Right ventricle myocardium inferior (tissue), 1 donor: ENCODE data around the gene CLK1. TPM values are rescaled to one million over a fixed set of nuclear protein-coding genes. Genes with fewer than 3 reads are reported as not detected.
"Not testable (repeated sequence)": the region's sequence is repeated elsewhere in the genome, so short reads cannot be mapped to it uniquely, and the experiment has no call there.

Experiments
- ATAC-seq: fragments of 200-7000 bp; cut with Tn5 transposase; one replicate; pipeline ENCODE4 v1.9.1; 2020; ENCODE audit warnings: mild to moderate bottlenecking, moderate library complexity
- DNase-seq: peaks from one replicate; pipeline ENCODE4 v3.0.0; 2021; ENCODE audit errors: missing footprints
- intact Hi-C: fragments of 100-400 bp; cut with DNase I; formaldehyde crosslinking; loops from one replicate; pipeline ENCODE4 v1.11.0; 2022
- long read RNA-seq: library from polyadenylated mRNA; unstranded; transcript quantifications from one replicate; pipeline ENCODE4 v2.0.0, GENCODE V29; 2021
- total RNA-seq: library from RNA; stranded (reverse); fragmentation: NEBNext Ultra II Directional; extraction: Animal tissue kit (Norgen Biotek cat#: 25700); gene quantifications from one replicate; pipeline ENCODE4 v1.2.1, GENCODE V29; 2021
- donor health status: DM: no; HTN: yes; CAD: no; lungs with severe emphysema.

CLK1 gene
- 46.3 TPM for total RNA-seq
- long read RNA-seq, partial matches to known transcripts = 0 of 12 reads
- long read RNA-seq, other reads (novel, unspliced or antisense) = 0 of 12 reads

DNA sequence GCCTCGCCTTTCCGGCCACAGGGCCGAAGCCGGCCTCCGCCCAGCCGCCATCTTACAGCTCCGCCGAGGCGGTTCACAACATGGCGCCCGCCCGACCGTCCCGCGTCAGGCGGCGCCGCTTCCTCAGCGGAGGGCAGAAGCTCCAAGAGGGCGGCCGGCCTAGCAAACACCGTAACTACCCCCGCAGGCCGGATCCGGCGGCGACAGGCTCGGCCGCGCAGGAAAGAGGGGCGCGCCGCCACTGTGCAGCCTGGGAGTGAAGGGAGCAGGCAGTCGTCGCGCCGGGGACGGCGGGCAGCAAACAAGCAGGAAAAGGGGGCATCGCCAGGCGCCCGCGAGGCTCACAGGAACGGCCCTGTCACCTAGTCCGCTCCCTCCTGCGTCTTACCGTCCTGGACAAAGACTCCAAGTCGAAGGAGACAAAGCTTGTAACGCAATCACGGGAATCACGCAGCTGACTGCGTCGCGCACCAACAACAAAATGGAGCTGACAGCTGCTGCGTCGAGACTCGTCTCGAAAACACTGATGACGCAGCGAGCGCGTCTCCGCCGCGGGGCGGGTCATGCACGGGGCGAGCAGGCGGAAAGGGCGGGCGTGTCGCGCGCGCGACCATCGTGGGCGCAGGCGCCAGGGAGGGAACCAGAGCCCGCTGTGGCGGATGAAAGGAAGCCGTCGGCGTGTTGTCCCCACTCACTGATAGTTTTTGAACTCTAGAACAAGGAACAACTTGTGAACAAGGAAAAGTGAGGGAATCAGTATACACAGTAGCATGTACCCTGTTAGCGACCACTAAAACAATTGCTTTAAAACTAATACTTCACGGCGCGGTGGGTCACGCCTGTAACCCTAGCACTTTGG, at the start of gene CLK1:
Gene CLK1, minus strand, starts transcription at position 483 of the 859 bp plus-strand sequence. CDS start 2,796 bp downstream, outside the sequence.
- intact Hi-C loops = loop anchor here (2.0 to 5.0 kb wide), 3 partner anchors 24 to 152 kb away; partner anchors contain the start of genes BZW1, NIF3L1 and PPIL3
- DNase-seq = peak; percentile 99
- peak; percentile 96 for ATAC-seq

DNA sequence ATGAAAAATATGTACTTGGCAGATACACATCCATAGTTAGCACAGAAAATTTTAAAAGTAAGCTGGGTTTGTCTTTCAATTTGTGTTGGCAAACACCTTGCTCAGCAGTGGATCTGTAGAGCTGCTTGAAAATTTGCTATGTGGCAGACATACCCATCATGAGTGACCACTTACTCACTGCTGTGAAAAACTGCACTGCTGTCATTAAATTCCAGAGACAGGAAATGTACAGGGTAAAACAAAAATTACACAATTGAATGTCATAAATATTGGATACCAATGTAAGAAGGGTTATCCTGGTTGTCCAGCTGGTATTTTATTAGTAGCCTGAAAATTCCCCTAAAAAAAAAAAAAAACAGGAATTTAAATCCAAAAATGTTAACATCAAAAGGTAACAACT, 49.2 kb upstream of the CLK1 start:
- DNase-seq = no peak
- ATAC-seq = no peak
- intact Hi-C loops = no loop called here

DNA sequence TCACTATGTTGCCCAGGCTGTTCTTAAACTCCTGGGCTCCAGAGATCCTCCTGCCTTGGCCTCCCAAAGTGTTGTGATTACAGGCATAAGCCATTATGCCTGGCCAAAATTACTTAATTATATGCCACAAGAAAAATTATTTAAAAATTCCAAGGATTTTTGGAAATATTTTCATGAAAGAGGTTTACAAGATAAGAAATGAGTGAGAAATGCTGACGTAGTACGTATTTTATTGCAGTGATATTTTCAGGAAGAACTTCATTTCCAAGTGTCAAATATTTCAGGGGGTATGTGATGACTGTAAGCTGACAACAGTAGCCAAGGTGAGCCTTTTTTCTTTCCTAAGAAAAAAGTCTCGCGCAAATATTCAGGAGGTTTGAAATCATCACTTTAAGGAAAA, 45.5 kb upstream of the CLK1 start:
- DNase-seq = no peak
- ATAC-seq = no peak
- intact Hi-C loops = no loop called here

DNA sequence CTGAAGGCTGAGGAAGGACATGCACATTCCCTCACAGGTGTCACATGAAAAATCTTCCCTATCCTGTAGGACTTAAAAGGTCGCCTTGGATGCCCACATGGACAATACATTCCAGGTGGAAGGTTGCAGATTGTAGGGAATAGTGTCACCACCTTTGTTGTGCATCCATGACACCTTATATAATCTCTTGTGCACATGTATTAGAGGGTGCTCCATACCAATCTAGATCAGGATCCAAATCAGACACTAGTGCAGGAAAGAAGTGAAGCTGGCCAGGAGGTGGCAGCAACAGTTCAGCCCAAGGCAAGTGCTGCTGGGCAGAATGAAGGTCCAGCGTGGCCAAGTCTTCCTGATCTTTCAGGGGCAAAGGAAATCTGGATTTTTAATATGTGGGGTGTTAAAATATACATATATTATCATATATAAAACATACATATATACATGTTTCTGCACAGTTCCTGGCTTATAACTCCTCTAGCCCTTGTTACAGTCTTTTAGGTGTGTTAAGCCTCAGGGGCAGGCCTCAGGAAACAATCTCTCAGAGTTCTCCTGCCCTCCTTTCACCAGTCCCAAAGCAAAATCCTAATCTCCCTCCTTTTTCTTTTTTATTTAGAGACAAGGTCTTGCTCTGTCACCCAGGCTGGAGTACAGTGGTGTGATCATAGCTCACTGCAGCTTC, 41.3 kb upstream of the CLK1 start:
- ATAC-seq = peak; percentile 72
- intact Hi-C loops = loop anchor here (1.0 to 2.0 kb wide), 2 partner anchors 164 to 271 kb away; no protein-coding TSS in a partner anchor

DNA sequence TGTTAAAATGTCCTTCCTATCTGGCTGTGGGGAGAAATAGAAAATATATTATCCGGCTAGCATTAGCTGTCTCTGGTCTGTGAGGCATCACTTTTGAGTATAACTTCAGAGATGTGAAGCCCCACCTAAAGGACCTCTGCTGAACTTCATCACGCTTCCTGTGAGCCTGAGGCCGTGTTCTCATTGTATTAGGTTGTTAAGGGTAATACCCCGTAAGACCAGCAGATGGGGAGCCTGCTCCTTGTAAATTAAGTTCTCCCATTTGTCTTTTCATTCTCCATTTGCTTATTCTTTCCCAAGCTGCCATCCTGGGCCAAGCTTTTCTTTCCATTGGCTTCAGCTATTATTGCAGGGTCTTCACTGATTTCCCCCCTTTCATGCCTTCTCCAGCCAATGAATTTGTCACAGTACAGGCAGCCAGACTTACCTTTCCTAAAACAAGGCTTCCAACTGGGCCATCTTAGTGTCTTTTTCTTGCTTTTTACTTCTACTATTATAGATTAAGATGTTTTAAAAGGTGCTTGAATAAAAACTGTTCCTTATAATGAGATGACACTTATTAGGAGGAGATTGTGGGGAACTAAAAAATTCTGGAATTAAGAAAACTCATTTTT, 37.1 kb upstream of the CLK1 start:
- DNase-seq (no peak), ATAC-seq (peak; percentile 78)
- intact Hi-C loops = no loop called here

More for the DNA sequence above, 41.3 kb upstream of the CLK1 start:
- DNase-seq = peak; percentile 77

DNA sequence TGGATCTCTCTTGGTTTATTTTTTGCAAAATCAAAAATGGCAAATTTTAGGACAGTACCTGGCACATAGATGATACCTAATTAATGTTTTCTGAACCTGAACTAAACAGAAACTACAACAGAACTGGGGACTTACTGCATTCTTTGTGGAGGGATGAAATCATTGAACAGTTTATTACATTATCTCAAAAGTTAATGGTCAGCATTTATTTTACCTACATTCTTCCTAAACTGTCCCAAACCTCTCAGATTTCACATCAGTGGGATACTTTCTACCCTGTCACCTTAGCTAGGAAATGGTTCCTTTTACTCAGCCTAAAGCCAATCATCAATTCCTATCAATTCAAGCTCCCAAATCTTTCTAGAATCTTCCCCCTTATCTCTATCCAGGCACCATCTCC, 35.0 kb upstream of the CLK1 start:
- ATAC-seq (no peak), DNase-seq (no peak)
- intact Hi-C loops = no loop called here

DNA sequence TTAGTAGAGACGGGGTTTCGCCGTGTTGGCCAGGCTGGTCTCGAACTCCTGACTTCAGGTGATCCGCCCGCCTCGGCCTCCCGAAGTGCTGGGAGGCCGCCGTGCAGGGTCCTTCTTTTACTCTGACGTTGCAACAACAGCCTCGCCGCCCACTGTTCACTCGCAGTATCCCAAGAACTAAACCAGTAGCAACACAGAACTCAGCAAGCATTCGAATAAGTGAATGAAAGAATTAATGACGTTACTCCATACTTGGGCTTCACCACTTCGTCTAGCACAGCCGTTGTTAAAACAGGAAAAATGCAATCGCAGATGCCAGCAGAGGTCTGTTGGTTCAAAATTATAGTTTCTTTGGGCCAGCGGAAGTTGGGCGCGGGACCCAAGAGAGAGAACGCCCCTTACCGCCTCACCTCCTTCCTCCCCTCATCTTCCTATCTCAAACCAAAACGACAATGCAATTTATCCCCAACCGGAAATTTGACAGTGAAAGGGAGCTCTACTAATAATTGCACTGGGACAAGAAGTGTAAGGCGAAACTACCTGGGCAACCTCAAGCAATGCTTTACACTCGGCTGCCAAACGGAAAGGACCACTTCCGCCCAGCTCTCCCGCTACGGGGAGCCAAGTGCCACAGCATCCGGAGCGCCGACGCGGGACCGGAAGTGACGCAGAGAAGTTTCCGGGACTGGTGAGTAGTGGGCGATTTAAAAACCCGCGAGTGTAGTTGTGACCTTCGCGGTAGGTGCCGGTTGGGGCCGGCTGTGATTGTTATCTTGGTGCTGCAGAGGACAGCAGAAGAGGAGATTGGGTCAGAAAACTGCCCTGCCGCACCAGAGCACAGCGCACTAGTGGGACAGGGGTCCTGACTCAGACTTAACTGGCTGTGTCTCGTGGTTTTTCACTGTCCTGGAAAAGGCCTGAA, 24.5 kb upstream of the CLK1 start, which contains the start of the genes NIF3L1 and PPIL3:
Gene NIF3L1, plus strand, starts transcription at position 668 of the 922 bp plus-strand sequence. CDS start 2,573 bp downstream, outside the sequence.
Gene PPIL3, minus strand, starts transcription at position 374 of the 922 bp plus-strand sequence. CDS start 1,462 bp downstream, outside the sequence.
- DNase-seq = peak; percentile 98
- peak; percentile 97 for ATAC-seq
- intact Hi-C loops = loop anchor here (2.0 kb wide), 1 partner anchor 24 kb away; the partner anchor contains the start of gene CLK1

DNA sequence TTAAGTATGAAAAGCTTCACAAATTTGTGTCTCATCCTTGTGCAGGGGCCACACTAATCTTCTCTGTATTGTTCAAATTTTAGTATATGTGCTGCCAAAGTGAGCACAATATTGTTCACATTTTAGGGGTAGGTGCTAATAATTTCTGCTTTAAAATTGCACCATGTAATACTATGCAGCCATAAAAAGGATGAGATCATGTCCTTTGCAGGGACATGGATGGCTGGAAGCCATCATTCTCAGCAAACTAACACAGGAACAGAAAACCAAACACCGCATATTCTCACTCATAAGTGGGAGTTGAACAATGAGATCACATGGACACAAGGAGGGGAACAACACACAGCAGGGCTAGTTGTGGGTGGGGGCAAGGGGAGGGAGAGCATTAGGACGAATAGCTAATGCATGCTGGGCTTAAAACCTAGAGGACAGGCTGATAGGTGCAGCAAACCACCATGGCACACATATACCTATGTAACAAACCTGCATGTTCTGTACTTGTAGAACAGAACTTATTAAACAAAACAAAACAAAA, 17.3 kb upstream of the CLK1 start:
- DNase-seq, intact Hi-C loops, ATAC-seq: not testable (repeated sequence)

DNA sequence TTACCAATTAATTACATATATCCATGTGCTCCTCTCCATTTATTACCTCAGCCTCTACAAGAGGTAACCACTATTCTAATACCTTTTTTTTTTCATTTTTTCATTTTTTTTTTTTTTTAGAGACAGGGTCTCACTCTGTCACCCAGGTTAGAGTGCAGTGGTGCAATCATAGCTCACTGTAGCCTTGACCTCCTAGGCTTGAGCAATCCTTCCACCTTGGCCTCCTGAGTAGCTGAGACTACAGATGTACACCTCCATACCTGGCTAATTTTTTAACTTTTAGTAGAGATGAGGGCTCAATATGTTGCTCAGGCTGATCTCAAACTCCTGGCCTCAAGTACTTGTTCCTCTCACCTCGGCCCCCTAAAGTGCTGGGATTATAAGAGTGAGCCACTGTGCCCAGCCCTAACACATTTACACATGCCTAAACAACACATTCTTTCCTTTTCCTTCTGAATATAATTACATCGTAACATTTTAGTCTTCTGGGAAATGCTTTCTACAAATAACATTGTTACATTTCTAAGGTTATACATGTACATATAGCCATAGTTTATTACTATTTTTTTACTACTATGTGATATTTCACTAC, 13.9 kb upstream of the CLK1 start:
- ATAC-seq (no peak), DNase-seq (no peak)
- intact Hi-C loops = no loop called here

DNA sequence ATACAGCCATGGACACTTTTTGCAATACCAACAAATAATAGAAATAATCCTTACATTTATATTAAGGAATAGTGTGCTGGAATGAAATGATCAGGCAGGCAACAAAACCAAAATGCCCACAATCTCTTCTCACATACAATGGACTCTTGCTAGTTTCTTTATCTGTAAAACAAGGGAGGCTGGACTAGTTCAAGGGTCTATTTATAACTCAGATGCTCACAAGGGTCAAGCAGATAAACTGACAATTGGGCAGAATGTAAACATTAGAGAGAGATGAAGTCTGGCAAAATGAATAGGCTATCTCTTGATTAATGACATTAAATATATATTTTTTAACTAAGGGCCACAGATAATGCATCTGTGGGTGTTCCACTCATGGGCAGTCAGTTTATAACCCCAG, 13.0 kb upstream of the CLK1 start:
- DNase-seq = no peak
- intact Hi-C loops = no loop called here
- ATAC-seq = peak; percentile 70

DNA sequence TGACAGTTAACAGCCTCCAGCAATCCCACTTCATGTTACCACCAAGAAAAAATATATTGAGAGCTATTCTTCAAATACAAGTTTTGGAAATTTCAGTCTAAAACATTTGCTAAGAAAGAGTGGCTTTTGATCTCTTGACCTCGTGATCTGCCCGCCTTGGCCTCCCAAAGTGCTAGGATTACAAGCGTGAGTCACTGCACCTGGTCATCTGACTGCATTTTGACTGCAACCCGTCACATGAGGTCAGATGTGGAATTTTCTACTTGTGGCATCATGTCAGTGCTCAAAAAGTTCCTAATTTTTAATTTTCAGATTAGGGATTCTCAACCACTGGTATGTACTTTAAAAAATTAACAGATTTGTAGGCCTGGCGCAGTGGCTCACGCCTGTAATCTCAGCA, 9.1 kb upstream of the CLK1 start:
- intact Hi-C loops = no loop called here
- no peak for ATAC-seq
- no peak for DNase-seq

DNA sequence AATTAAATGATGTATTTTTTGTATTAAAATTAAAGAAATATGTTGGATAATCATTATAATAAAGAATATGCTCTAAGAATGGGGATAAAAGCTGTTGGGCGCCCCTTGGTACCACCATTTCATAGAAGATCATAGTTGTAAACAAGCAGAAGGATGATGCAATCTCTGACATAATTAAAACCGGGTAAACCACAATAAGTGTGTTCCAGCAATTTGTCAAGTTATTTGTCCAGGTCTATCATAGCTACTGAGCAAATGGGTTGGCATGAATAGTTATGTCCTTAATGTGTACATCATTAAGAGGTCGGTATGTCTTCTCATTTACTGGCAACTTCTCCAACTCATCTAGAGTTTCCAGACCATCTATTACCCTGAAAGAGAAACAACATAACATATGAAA, 6.7 kb upstream of the CLK1 start:
- intact Hi-C loops = no loop called here
- ATAC-seq (no peak), DNase-seq (no peak)

DNA sequence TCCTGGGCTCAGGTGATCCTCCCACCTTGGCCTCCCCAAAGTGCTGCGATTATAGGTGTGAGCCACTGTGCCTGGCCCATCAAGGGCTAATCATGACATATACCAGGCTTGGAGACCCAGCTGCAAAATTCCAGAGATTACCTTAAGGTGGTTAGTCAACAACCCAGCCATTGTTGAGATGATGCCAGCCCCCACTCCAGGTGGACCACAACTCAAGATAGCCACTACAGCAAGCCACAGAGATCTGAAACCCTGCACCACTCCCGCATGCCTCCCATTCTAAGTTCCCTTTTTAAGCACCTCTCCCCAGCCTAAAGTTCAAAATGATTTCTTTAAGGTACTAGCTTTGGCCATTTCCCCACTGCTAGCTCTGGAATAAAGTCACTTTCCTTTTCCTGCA, 4.6 kb upstream of the CLK1 start:
- intact Hi-C loops = no loop called here

DNA sequence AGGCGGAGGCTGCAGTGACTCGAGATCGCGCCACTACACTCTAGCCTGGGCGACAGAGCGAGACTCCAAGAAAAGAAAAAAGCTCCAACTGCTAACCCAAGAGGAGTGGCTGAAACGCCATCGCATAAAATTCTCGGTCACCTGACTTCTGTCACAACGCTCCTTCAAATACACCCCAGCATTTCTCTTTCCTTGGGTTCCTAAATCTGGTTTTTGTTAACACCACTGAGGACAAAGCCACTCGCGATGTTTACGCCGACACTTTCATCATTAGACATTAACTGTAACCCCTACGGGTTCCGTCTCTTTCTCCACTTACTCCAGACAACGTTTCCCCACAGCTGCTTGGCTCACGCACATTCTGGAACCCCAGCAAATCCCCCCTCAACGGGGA, 679 bp downstream of the CLK1 start:
- ATAC-seq (no peak), DNase-seq (no peak)
- intact Hi-C loops = loop anchor here (2.0 to 5.0 kb wide), 3 partner anchors 25 to 151 kb away; partner anchors contain the start of genes BZW1, NIF3L1 and PPIL3

More for the DNA sequence above, 4.6 kb upstream of the CLK1 start:
- no peak for DNase-seq
- ATAC-seq = no peak

DNA sequence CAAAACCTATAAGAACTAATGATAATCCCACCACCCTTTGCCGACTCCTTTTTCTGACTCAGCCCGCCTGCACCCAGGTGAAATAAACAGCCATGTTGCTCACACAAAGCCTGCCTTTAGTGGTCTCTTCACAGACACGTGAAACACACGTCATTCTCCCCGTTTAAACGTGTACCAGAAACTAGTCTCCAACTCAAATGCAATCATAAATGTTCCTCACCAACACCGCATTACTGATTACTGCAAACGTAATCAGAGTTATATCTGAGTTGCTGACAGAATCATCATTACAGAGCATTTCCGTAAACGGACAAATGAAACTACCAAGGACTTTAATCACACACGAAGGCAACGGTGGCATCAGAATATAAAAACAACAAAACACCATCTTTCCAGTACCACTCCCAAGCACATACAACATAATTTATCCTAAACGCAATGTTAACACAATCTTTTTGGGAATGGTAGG, 1.9 kb downstream of the CLK1 start:
- ATAC-seq = no peak
- DNase-seq = no peak
- intact Hi-C loops = loop anchor here (5.0 kb wide), 2 partner anchors 50 to 150 kb away; partner anchors contain the start of gene BZW1

DNA sequence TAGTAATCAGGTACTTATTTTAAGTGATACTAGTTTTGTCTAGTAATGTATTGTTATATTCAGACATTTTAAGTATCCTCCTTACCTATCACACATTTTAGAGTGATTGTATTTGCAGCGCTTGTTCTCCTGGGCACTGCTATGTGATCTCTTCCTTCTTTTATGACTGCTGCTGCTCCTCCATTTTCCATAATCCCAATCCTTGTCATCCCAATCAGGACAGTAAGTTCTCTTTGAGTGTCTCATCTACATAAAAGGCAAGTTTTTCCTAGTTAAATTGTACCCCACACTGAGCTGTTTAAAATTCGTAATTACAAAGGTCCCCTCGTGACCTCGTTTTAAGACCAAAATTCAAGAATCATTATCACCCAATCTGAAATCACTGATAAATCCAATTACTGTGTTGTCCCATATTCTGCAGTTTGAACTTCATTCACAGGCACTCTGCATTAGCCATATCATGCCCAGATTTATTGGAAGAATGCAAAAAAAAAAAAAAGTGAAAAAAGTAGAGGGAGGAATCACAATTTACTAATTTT, 2.8 kb downstream of the CLK1 start:
- ATAC-seq (no peak), DNase-seq (no peak)
- intact Hi-C loops = loop anchor here (5.0 kb wide), 2 partner anchors 49 to 149 kb away; partner anchors contain the start of gene BZW1
